Stimulated activated CD8-positive, alpha-beta memory T cell treated with anti-CD3 and anti-CD28 coated beads, Interleukin-2, amount 100 ng/mL, for 48 hours (primary cell): ENCODE results near the gene ARL4C.

Experiments
- DNase-seq, 2 donors: peaks; one replicate each; pipeline ENCODE4 v3.0.0-alpha.2; 2020; ENCODE audit warnings: low read depth in 2 of 2

ARL4C gene, protein sequence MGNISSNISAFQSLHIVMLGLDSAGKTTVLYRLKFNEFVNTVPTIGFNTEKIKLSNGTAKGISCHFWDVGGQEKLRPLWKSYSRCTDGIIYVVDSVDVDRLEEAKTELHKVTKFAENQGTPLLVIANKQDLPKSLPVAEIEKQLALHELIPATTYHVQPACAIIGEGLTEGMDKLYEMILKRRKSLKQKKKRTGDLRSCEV

DNA sequence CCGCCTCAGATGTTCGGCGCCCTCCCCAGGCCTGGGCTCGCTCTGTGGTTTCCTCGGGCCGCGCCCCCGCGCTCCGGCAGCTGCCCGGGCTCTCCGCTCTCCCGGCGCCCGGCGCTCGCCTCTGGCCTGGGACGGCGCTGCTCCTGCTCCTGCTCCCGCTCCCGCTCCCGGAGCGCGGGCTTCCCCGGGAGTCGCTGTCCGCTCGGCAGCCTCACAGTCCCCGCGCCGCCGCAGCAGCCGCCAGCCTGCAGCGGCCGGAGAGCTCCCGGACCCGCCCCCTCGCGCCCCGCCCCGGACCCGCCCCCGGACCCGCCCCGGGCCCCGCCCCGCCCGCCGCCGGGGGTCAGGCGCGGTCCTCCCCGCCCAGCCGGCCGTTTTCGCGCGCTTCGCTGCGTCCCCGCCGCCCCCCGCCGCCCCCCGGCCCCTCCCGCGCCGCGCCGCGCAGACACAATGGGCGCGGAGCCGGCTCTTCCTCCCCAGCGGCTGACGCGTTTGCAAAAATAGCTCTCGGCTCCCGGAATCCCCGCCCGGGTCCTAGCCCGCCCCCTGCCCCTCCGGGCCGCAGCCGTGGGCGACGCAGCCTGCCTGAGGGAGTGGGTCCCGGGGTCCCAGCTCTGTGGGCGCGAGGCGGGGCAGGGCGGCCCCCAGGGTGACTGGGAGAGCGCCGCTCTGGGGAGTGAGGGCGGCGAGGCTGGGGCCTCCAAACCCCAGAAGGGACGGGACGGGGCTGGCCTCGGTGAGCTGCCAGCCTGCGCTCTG lies at the start of gene ARL4C:
ARL4C (minus strand) TSS at position 247 of the 759 bp plus-strand sequence. CDS start 495 bp downstream, outside the sequence.
- peak in 1 of 2 donors; percentile 55 for DNase-seq

DNA sequence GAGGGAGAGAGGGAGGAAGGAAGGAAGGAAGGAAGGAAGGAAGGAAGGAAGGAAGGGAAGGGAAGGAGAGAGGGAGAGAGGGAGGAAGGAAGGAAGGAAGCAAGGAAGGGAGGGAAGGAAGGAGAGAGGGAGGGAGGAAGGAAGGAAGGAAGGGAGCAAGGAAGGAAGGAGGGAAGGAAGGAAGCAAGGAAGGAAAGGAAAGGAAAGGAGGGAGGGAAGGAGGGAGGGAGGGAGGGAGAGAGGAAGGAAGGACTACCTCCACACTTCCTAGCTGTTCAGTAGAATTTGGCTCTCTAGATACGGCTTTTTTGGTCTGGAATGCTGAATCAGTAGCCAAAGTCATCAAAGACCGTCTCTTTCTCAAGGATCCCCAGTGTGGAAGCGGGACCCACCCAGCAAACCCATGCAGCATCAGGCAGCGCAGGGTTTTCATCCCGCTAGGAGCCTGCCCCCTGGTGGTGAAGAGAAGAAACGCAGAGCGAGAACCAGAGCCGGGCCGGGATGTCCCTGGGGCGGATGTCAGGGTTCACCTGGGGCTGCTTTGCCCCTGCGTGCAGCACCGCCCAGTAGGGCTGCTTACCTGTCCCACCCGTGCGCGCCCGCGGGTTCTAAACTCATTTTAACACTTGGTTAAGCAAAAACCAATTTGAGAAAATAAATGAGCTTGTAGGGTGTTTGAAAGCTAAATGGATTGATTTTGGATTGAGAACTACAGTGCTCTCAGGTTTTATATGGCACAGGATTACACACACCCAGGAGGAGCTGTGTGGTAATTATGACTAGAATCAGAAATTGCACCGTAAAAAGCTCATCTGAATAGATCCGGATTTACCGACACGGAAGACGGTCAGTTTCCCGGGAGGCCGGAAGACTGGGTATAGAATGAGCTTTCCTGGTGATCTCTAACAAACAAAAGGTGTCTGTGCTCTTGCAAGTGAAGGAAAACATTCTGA lies 48.1 kb upstream of the ARL4C start:
- DNase-seq = peak; percentile 62 to 68

DNA sequence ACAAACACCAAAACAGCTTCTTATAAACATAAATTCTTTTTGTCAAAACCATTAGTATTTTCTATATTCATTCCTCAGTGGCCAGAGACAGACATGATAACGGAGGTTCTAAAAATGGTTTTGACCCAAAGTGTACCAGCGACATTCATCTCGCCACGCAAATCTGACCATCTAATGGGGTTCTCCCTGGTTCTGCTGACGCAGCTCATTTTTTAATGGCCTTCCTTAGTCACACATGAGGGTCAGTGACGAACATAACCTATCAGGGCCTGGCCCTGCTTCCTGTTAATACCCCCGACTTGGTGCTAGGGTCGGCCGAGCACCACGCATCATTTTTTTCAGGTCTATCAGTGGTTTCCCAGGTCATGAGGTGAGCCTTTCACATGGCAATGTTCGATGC lies 45.9 kb upstream of the ARL4C start:
- no peak for DNase-seq

DNA sequence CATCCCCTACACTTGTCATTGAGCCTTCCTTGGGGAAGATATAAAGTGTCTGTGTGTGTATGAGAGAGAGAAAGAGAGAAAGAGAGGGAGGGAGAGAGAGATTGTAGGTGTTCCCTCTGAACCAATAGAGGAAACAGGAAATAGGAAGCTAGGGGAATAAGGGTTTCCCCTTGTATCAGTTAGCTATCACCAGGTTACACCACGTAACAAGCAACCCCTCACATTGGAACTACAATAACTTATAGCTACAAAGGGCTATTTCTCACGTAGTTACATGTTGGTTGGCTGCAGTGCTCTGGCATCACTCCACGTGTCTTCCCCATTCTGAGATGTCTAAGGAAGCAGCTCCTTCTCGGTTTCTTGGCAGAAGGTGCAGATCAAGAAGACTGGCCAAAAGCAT lies 41.0 kb upstream of the ARL4C start:
- no peak for DNase-seq

DNA sequence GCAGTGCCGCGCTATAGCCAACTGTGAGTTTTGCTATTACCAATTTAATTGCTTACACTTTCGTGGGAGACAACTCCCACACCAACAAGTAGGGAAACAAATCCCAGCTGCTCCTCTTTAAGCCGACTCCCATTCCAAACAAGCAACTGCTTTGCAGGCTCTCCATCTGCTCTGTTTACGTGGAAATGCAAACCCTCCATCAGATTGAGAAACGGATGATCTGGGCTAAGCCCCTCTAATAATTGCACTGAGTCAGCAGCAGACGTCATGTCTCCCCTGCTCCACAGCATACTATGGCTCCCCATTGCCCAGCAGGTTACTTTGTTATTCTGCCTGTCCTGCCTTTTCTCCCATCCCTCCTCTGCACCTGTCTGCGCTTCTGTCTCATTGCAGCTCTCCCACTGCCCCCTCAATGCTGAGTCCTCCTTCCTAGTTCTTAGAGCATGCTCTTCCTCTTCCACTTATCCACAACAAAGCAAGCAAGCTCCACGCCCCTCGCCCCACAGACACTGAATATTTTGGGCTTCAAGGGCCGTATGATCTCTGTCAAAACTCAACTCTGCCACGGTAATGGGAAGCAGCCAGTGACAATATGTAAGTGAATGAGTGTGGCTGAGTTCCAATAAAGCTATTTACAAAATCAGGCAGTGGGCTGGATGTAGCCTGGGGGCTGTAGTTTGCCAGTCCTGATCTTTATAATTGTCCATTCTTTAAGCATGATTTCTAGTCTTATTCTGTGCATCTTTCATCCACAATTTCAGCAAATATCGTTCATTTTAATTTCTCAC lies 39.5 kb upstream of the ARL4C start:
- no peak for DNase-seq

DNA sequence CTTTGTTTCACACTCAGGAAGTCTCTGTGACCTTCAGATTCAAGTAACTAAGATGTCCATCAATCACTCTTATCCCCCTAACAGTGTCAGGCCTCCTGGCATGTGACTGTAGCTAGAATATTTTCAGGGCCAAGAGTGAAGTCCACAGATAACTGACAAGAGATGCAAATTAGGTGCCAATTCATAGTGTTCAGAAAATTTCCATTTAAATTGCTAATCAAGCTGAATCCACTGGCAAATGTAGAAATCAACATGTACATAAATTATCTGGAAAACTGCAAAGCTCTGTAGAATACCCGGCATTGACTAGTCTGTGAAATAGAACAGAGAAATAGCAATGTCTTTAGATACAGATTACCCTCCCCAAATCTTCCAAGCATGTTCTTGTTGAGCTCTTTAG lies 38.6 kb upstream of the ARL4C start:
- DNase-seq = no peak

DNA sequence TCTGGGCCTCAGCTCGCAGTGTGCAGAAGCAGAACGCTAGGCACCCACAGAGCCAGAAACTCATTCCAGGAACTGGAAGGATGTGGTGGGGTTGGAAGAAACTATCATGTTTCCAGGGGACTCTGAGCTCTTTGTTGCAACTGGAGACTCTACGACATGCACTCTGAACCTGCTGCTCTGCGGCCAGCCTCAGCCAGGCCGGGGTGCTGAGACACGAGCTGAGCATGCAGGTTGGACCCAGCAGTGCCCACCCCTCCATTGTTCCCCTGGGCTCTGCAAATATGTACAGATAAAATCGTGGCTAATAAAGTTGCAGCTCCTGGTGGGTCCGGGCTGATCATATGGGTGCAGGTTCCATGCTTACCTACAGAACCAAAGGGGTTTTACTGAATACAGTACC lies 37.6 kb upstream of the ARL4C start:
- no peak for DNase-seq

DNA sequence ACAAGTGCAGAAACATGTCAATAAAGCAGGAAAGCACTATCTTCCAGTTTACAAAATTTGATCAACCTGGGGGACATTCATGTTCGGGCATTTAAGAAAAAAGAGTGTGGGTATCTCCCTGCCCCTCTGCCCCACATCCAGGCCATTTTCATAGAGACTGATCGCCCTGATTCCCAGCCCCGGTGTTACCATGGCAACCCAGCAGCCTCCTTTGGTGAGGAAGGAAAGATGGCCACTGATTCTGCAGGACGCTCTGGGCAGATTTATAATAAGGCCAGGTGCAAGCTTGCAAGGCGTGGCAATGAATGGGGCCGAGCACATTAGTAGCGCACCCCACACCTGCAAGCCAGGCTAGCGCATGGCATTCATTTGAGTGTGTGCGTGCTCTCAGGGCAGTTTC lies 36.7 kb upstream of the ARL4C start:
- DNase-seq = no peak

DNA sequence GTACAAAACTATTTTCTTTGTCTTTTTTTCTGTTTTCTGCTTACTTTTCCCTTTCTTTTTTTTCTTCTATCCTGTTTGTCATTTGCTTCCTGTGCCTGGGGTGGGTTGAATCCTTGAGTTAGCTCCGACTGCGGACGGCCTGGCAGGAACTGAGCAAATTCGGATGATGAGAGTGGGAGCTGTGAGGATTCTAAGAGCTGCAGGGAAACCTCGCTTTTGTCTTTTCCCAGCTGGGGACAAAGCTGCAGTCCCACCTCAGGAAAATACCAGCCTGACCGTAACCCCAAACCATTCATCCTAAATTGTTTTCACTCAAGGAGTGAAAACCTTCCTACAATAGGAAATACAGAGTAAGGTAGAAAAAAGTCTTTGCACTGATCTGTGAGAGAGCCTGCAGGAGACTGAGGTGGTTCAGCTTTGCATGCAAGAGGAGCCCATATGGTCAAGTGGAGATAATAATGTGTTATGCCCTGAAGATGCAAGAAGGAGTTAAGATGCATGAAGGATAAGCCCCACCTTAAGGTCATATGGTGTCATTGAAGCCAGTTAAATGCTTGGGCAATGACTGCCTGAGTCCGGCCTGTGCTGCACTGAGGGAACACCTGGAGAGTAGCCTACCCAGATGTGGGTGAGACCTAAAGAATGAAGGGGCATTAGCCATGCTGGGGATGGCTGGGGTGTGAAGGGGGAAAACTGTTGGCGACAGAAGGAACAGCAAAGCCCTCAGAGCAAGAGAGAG lies 31.7 kb upstream of the ARL4C start:
- DNase-seq = no peak

DNA sequence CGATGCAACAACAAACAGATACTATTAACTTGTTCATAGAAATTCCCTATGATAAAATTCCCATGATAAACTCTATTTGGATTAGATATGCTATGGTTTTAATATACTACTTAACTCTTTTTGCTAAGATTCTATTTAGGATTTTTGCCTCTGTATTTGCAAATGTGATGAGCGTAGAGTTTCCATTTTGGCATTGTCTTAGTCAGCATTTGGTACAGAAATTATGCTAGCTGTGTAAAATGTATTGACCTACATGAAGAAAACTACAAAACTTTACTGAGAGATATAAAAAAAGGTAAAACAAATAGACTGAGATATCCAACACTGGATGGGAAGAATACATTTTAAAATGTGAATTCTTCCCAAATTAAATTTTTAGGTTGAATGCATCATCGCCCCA lies 29.8 kb upstream of the ARL4C start:
- DNase-seq = no peak

DNA sequence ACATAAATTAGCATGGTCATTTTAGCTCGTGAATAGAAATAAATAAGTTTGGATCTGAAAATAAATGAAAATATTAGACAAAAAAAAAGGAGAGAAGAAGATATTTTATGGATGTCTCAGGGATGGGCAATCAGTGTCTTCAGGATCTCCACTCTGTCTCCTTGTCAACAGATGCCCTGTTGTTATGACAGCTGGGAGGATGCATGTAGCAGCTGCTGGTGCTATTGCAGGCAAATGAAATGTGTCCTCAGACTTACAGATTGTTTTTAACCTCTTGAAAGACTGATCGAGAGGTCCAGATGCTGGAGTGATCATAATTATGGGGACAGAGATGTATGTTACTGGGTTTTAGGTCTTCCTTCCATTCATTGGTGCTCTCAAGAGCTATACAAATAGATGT lies 24.7 kb upstream of the ARL4C start:
- no peak for DNase-seq

DNA sequence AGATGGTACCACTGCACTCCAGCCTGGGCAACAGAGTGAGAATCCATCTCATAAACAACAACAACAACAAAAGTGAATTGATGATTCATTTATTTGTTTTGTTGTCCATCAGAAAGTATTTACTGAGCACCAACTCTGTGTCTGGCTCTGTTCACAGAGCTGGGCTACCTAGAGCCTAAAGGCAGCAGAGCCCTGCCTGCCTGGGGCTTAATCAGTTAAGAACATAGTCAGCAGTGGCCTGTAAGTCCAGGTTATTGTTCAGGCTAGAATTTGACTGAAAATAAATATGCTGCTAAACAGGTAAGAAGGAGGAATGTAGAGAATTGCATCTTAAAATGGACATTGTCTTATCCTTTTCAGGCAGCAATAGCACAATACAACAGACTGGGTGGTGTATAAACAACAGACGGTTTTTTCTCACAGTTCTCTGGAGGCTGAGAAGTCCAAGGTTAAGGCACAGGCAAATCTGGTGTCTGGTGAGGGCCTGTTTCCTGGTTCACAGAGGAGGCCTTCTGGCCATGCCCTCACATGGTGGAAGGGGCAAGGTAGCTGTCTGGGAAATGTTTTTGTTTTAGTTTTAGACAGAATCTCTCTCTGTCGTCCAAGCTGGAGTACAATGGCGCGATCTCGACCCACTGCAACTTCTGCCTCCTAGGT lies 22.2 kb upstream of the ARL4C start:
- no peak for DNase-seq

DNA sequence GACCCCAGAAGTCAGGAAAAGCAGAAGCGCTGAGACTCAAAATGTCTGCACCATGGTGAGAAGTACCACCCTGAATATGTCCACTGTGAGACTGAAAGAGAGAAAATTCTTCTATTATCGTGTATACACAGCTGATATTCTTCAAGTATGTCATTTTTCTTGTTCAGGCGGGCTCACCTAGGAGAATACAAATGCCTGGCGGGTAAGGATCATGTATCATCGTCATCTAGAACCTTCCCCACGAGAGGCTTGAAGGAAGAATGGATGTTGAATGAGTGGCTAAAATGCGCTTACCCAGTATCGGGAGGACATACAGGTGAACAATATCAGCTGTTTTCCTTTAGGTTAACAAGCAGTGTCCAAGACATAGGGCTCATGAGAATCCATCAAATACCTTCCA lies 21.1 kb upstream of the ARL4C start:
- no peak for DNase-seq

DNA sequence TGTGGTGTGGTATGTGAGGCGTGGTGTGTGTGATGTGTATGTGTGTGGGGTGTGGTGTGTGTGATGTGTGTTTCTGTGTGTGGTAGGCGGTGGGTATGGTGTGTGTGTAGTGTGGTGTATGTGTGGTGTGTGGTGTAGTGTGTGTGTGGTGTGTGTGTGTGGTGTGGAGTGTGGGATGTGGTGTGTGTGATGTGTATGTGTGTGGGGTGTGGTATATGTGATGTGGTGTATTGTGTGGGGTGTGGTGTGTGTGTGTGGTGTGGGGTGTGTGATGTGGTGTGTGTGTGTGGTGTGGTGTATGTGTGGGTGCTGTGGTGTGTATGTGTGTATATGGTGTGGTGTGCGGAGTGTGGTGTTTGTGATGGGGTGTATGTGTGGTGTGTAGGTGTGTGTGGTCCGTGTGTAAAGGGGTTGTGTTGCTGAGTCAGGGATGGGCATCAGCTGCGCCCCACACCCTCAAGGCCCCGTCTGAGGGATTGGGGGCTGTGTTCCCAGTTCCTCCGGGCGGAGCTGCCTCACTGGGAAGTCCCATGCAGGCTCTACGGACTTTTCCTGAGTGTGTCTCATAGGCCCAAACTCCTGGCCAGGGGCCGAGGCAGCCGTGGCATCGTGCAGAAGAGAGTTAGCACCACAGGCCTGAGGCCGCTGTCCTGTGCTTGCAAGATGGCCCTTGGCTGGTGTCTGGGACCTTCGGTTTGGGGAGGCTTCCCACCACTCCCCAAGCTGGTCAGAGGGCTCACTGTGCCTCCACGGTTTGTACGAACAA lies 18.2 kb upstream of the ARL4C start:
- no peak for DNase-seq

DNA sequence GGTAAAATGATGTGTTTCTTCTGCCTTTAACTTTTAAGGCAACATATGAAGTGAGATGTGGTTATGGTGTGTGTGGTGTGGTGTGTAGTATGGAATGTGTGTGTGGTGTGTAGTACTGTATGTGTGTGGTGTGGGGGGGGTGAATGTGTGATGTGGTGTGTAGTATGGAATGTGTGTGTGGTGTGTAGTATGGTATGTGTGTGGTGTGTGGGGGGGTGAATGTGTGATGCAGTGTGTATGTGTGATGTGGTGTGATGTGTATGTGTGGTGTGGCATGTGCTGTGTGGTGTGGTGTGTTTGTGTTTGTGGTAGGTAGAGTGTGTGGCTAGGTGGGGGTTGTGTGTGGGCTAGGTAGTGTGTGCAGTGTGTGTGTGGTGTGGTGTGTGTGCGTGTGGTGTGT lies 17.2 kb upstream of the ARL4C start:
- no peak for DNase-seq

DNA sequence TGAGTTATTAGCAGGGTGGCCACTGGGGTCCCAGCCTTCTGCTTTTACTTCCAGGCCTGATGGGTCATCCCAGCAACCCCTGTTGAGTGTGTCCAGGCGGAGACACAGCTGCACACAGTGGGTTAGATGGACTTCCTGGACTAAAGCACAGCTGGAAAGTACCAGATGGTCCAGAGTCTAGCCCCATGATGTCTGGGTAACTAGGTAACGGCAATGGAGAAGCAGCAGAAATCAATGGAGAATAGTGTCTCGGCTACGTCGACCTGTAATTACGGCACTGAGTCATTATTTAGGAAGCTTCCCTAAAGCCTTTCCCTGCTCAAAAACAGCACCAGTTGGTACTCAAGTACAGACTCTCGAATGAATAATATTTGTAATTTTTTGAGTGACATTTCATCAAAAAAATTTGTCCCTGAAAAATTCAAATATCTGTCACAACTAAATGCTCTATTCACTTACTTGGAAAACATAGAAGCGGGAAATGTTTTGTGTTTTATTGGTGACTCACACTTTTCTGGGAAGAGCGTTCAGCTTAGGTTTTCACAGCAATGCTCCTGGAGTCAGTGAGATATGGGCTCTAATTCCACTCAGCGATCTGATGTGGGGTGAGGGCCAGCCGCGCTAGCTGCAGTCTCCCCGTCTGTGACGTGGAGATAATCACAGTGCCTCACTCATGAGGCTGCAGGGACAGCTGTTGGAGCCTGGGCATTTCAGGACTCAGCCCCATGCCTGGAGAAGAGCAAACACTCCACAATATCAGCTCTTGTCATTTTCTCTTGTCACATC lies 16.2 kb upstream of the ARL4C start:
- no peak for DNase-seq

DNA sequence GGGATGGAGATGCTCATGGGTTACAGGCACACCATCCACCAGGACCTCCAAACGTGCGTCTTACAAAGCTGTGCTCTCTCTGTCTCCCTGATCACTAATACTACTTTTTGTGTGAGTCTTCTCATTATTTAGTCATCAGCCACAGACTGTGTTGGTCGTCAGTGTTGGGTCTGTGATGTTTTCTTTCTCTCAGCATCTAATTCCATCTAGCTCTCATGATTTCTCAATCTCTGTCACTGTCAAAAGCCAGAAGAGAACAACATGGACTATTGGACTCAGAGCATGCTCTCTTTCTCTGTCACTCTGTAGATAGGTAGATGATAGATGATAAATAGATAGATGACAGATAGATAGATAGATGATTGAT lies 6.0 kb upstream of the ARL4C start:
- DNase-seq = no peak

DNA sequence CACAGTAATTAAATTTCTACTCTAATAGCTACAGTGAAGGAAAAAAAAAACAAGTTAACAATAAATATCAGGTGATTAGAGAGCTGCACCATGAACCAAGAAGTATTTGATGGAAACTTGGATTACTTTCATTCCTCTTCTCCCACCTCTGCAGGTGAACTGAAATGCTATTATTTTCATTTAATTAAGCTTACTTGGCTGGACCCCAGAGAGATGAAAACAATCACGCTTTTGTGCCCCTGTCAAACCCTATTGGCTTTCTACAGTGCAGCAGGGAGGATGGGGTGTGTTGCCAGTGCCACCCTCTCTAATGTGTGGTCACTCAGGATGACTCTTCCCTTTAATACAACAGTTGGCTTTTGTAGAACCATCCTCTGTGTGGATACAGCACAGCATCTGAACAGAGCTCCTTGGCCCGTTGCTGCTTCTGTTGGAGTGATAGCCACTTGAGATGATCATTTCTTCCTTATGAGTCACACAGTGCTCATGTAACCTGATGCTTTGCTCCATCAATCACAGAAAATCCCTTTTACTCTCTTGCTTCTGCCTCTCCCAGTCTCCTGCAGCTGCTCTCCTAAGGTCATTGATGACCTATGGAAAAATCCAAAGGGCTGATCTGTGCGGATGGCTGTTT lies 5.5 kb upstream of the ARL4C start:
- DNase-seq = no peak
